ENCODE results near the gene EPN1.

The EPN1 gene

GRCh38 chr19:55679343-55680257, 4.6 kb downstream of the EPN1 start:
- DNase-seq (ENCODE audit: low read depth) = no peak

- no peak for DNase-seq (ENCODE audit: low read depth)
Observed at GRCh38 chr19:55680339-55681130, 5.5 kb downstream of the EPN1 start.

- no peak for DNase-seq (ENCODE audit: low read depth)
Observed at GRCh38 chr19:55681131-55682092, 6.4 kb downstream of the EPN1 start.

GRCh38 chr19:55683449-55684261, 8.6 kb downstream of the EPN1 start:
- no peak for DNase-seq (ENCODE audit: low read depth)

- no peak for DNase-seq (ENCODE audit: low read depth)
Observed at GRCh38 chr19:55684946-55685681, 10.1 kb downstream of the EPN1 start.

- DNase-seq (ENCODE audit: low read depth) = no peak
Observed at GRCh38 chr19:55685776-55686175, 10.8 kb downstream of the EPN1 start.

GRCh38 chr19:55686311-55687050, 11.5 kb downstream of the EPN1 start:
- DNase-seq (ENCODE audit: low read depth) = no peak

- DNase-seq (ENCODE audit: low read depth) = no peak
Observed at GRCh38 chr19:55687281-55688201, 12.5 kb downstream of the EPN1 start.

- no peak for DNase-seq (ENCODE audit: low read depth)
Observed at GRCh38 chr19:55688422-55689218, 13.6 kb downstream of the EPN1 start.

- no peak for DNase-seq (ENCODE audit: low read depth)
Observed at GRCh38 chr19:55689411-55690108, 14.5 kb downstream of the EPN1 start.

GRCh38 chr19:55690109-55690768, 15.2 kb downstream of the EPN1 start:
- no peak for DNase-seq (ENCODE audit: low read depth)

GRCh38 chr19:55690769-55691545, 15.9 kb downstream of the EPN1 start:
- no peak for DNase-seq (ENCODE audit: low read depth)

GRCh38 chr19:55691561-55692481, 16.8 kb downstream of the EPN1 start:
- no peak for DNase-seq (ENCODE audit: low read depth)

- DNase-seq (ENCODE audit: low read depth) = no peak
Observed at GRCh38 chr19:55692681-55693081, 17.7 kb downstream of the EPN1 start.

All from stimulated activated CD8-positive, alpha-beta memory T cell treated with anti-CD3 and anti-CD28 coated beads, Interleukin-7, amount 100 ng/mL, for 24 hours (primary cell).